Skeletal muscle tissue (tissue), 4 donors: Measurements from ENCODE around the gene UST. TPM values are rescaled to one million over a fixed set of nuclear protein-coding genes. Genes with fewer than 3 reads are reported as not detected.
"Not testable (repeated sequence)": the region's sequence is repeated elsewhere in the genome, so short reads cannot be mapped to it uniquely, and the experiment has no call there.

Experiments
- H3K27ac ChIP-seq: one replicate; pipeline ENCODE4 v1.7.0; 2013; ENCODE audit warnings: mild to moderate bottlenecking, low read depth, low read length, inconsistent platforms
- H3K27me3 ChIP-seq, 3 donors: one replicate each; pipeline ENCODE4 v1.7.0; 2013; ENCODE audit warnings: low read length in 3 of 3; ENCODE audit not compliant: control insufficient read depth in 3 of 3, insufficient read depth in 3 of 3
- H3K36me3 ChIP-seq, 3 donors: one replicate each; pipeline ENCODE4 v1.7.0; 2013; ENCODE audit warnings: low read length in 3 of 3; ENCODE audit not compliant: control insufficient read depth in 3 of 3, insufficient read depth in 3 of 3
- H3K4me1 ChIP-seq, 3 donors: one replicate each; pipeline ENCODE4 v1.7.0; 2013; ENCODE audit warnings: low read length in 3 of 3, mild to moderate bottlenecking in 3 of 3; ENCODE audit not compliant: control insufficient read depth in 3 of 3, insufficient read depth in 3 of 3
- H3K4me3 ChIP-seq, 3 donors: one replicate each; pipeline ENCODE4 v1.7.0; 2013; ENCODE audit warnings: low read length in 3 of 3
- H3K9ac ChIP-seq, 3 donors: one replicate each; pipeline ENCODE4 v1.7.0; 2013; ENCODE audit warnings: low read length in 3 of 3, mild to moderate bottlenecking in 3 of 3, moderate library complexity in 2 of 3, low read depth in 1 of 3
- H3K9me3 ChIP-seq, 3 donors: one replicate each; pipeline ENCODE4 v1.7.0; 2013; ENCODE audit warnings: low read length in 3 of 3; ENCODE audit not compliant: control insufficient read depth in 3 of 3
- total RNA-seq: library from RNA; depleted of rRNA; stranded (reverse); fragments of >200 nt; gene quantifications from one replicate; pipeline ENCODE4 v1.2.3, GENCODE V29; 2014
- donor health status: Osteomylitis.

The UST gene
- total RNA-seq, 1 donor from 2014 or later, result 14.6 TPM

- no peaks in the 10 kb centered on the region for H3K27me3 ChIP-seq
- H3K36me3 ChIP-seq, result no peaks in the 10 kb centered on the region
- H3K9ac ChIP-seq, result no peak overlapping the region
- H3K27ac ChIP-seq, result no peak overlapping the region
- no peaks in the 10 kb centered on the region for H3K4me1 ChIP-seq
- H3K9me3 ChIP-seq, result no peaks in the 10 kb centered on the region
- no peak overlapping the region for H3K4me3 ChIP-seq
Observed at GRCh38 chr6:148904896-148905870, 158.4 kb downstream of the UST start.

GRCh38 chr6:148905901-148906300 lies 159.1 kb downstream of the UST start:
- no peaks in the 10 kb centered on the region for H3K27me3 ChIP-seq
- H3K9me3 ChIP-seq, result no peaks in the 10 kb centered on the region
- H3K9ac ChIP-seq, result no peak overlapping the region
- H3K27ac ChIP-seq, result no peak overlapping the region
- H3K4me1 ChIP-seq, result no peaks in the 10 kb centered on the region
- H3K36me3 ChIP-seq, result no peaks in the 10 kb centered on the region
- H3K4me3 ChIP-seq, result no peak overlapping the region

DNA sequence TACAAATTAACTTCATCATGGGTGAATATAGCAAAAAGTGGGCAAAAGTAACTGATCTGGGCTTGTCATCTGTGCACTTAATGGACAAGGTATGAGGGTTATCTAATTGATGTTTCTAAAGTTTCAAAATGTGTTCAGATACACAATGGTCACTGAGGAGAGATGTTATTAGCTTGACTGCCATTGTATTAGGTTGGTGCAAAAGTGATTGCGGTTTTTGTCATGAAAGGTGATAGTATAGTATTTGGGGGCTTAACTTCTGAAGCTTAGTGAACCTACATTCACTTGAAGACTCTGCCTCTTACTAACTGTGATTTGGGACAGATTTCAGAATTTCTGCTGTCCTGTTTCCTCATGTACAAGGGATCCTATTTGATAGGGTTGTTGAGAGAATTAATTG lies 159.6 kb downstream of the UST start:
- no peaks in the 10 kb centered on the region for H3K9me3 ChIP-seq
- no peaks in the 10 kb centered on the region for H3K27me3 ChIP-seq

DNA sequence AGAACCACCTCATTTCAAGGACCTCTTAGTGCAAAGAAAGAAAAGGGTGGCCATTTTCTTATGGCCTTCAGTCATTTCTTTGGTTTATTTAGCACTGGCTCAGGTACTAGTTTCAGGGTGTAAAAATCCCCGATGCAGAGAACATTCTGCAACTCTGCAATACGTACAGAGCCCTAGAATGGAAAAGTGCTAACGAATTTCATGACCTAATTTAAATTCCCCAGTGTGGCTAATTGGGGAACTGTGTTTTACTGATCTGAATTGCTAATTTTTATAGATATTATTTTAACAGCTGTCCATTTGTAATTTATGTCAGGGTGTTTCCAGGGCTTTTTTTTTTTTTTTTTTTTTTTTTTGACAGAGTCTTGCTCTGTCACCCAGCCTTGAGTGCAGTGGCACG lies 160.7 kb downstream of the UST start:
- no peak overlapping the region for H3K27ac ChIP-seq
- peaks cover 0 to 5% (median 0%) of the 10 kb centered on the region in 3 donors for H3K4me1 ChIP-seq
- no peak overlapping the region for H3K4me3 ChIP-seq
- H3K36me3 ChIP-seq, result no peaks in the 10 kb centered on the region
- H3K9me3 ChIP-seq, result no peaks in the 10 kb centered on the region
- H3K9ac ChIP-seq, result no peak overlapping the region
- H3K27me3 ChIP-seq, result no peaks in the 10 kb centered on the region

More for the DNA sequence above, 159.6 kb downstream of the UST start:
- Histone ChIP-seq H3K27ac (no peak overlapping the region), H3K9ac (no peak overlapping the region), H3K36me3 (no peaks in the 10 kb centered on the region), H3K4me1 (no peaks in the 10 kb centered on the region), H3K4me3 (no peak overlapping the region)

DNA sequence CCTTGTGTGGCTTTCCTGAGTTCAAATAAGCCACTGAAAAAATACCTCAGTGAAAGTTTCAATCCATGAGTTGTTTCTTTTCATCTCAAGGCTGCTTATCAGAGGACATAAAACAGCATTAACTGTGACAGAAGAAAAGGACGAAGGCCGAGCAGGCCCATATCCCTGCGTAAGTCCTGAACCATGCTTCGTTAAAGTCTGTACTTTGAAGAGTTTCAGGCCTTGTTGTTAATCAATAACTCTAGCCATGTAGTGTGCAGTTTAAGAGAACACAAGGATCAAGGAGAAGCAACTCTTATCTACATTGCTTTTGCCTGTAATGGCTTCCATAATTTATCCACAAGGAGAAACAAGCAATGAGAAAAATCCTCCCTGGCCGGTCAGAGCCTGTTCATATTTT lies 165.4 kb downstream of the UST start:
- H3K9ac ChIP-seq, result no peak overlapping the region
- no peaks in the 10 kb centered on the region for H3K36me3 ChIP-seq
- H3K9me3 ChIP-seq, result no peaks in the 10 kb centered on the region
- no peak overlapping the region for H3K4me3 ChIP-seq
- no peak overlapping the region for H3K27ac ChIP-seq
- peaks cover 0 to 8% (median 0%) of the 10 kb centered on the region in 3 donors for H3K4me1 ChIP-seq
- no peaks in the 10 kb centered on the region for H3K27me3 ChIP-seq

GRCh38 chr6:148915810-148916209 lies 169.0 kb downstream of the UST start:
- Histone ChIP-seq H3K4me1 (peaks cover 0 to 8% (median 0%) of the 10 kb centered on the region in 3 donors), H3K27me3 (no peaks in the 10 kb centered on the region), H3K36me3 (no peaks in the 10 kb centered on the region), H3K4me3 (no peak overlapping the region), H3K9me3 (peaks cover 0 to 2% (median 0%) of the 10 kb centered on the region in 3 donors), H3K9ac (no peak overlapping the region), H3K27ac (no peak overlapping the region)

GRCh38 chr6:148916485-148916884 lies 169.7 kb downstream of the UST start:
- not testable (repeated sequence) for H3K36me3 ChIP-seq, H3K4me3 ChIP-seq, H3K27me3 ChIP-seq, H3K9me3 ChIP-seq, H3K9ac ChIP-seq, H3K27ac ChIP-seq, H3K4me1 ChIP-seq

DNA sequence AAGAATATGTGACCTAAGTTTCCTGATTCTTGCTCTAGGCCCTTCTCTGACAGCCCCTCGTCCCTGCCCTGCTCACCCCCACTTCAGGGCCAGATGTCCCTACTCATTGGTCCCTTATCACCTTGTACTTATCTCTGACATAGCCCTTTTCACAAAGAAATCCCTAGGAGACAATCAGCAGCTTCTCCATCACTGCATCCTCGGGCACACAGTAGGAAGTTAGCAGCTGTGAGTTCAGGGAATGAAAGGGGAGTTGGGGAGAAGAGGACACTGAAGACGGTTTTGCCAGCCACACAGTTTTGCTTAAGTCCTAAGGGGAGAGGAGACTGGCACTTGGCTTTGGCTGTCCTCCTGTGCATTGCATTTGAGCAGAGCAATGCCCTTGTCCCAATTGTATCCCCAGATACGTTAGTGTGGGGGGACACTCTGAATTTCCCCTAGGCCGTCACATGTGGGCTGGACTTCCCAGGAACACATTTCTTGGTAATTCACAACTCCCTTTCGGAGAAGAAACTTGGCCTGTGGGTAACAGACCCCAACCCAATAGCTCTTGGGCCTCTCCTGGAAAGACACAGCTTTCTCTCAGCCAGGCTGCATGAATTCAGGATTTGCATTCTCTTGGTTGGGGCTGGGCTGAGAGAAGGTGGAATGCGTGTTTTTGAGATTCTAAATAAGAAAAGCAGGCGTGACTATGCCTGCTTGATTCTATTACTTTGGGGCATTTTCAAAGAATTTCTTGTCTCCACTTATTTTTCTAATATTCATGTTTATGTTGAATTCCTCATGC lies 177.6 kb downstream of the UST start:
- Histone ChIP-seq H3K9me3 (no peaks in the 10 kb centered on the region), H3K36me3 (no peaks in the 10 kb centered on the region), H3K4me1 (no peaks in the 10 kb centered on the region), H3K4me3 (no peak overlapping the region), H3K27me3 (no peaks in the 10 kb centered on the region), H3K27ac (no peak overlapping the region), H3K9ac (no peak overlapping the region)

- no peaks in the 10 kb centered on the region for H3K27me3 ChIP-seq
- H3K4me1 ChIP-seq, result no peaks in the 10 kb centered on the region
- H3K4me3 ChIP-seq, result no peak overlapping the region
- no peaks in the 10 kb centered on the region for H3K9me3 ChIP-seq
- H3K27ac ChIP-seq, result no peak overlapping the region
- no peaks in the 10 kb centered on the region for H3K36me3 ChIP-seq
- no peak overlapping the region for H3K9ac ChIP-seq
Observed at GRCh38 chr6:148925701-148926100, 178.9 kb downstream of the UST start.

GRCh38 chr6:148926478-148926877 lies 179.6 kb downstream of the UST start:
- no peak overlapping the region for H3K9ac ChIP-seq
- no peak overlapping the region for H3K4me3 ChIP-seq
- H3K27ac ChIP-seq, result no peak overlapping the region
- H3K27me3 ChIP-seq, result no peaks in the 10 kb centered on the region
- H3K36me3 ChIP-seq, result no peaks in the 10 kb centered on the region
- H3K9me3 ChIP-seq, result no peaks in the 10 kb centered on the region
- H3K4me1 ChIP-seq, result no peaks in the 10 kb centered on the region
